Measurements from ENCODE around the gene CENPV.

The CENPV gene

DNA sequence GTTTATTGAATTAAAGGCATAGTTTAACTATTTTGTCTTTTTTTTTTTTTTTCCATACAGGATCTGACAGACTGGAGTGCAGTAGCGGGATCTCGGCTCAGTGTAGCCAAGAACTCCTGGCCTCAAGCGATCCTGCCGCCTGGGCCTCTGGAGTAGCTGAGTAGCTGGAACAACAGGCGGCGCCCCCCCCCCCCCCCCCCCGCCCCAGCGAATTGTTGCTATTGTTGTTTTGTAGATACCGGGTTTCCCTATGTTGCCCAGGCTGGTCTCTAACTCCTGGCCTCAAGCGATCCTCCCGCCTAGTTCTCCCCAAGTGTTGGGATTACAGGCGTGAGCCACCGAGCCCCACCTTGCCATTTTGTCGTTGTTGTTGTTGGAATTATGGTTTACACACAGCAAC is 1.3 kb upstream of the CENPV start:
- Histone ChIP-seq H3K36me3 (ENCODE audit: control insufficient read depth, insufficient read depth, low read length) (peaks cover 3% of the 10 kb centered on the region), H3K9ac (ENCODE audit: low read length) (no peak overlapping the region), H3K4me1 (ENCODE audit: control insufficient read depth, insufficient read depth, low read length) (peaks cover 12% of the 10 kb centered on the region), H3K27ac (ENCODE audit: low read depth, low read length) (no peak overlapping the region), H3K4me3 (ENCODE audit: low read depth, low read length) (no peak overlapping the region), H3K27me3 (ENCODE audit: control insufficient read depth, insufficient read depth, low read length) (no peaks in the 10 kb centered on the region), H3K9me3 (ENCODE audit: control insufficient read depth, insufficient read depth, low read depth, low read length) (no peaks in the 10 kb centered on the region)

DNA sequence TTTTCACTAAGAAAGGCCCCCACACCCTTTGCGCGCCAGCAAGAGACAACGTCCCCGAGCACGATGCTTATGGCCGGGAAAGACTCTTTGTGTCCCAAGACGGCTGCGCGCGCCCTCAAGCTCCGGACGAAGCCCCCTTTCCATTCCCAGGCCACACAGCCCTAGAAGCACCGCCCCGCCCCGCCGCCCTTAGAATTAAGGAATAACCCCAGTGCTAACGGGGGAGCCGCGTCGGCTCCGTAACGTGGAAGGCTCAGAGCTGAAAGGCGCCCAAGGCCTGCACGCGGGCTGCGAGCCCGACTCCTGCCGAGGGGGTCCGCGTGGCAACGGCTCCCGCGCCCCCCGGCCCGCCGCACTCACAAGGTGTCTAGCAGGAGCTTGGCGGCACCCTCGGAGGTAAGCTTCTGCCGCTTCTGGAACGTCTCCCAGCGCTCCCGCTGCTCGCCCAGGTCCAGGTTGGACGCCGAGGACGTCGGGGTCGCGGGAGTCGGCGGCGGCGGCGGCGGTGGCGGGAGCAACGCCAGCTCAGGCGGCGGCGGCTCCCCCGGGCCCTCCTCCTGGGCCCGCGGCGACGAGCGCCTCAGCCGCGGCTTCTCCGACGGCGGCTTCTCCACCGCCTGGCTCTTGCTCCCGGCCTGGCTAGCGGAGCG is 477 bp downstream of the CENPV start:
- H3K4me1 ChIP-seq (ENCODE audit: control insufficient read depth, insufficient read depth, low read length), result peaks cover 12% of the 10 kb centered on the region
- H3K9me3 ChIP-seq (ENCODE audit: control insufficient read depth, insufficient read depth, low read depth, low read length), result no peaks in the 10 kb centered on the region
- H3K27me3 ChIP-seq (ENCODE audit: control insufficient read depth, insufficient read depth, low read length), result no peaks in the 10 kb centered on the region
- peak overlapping the region; percentile 78 for H3K4me3 ChIP-seq (ENCODE audit: low read depth, low read length)
- H3K27ac ChIP-seq (ENCODE audit: low read depth, low read length), result peak overlapping the region; percentile 28; the same call in 1 of the 2 replicates
- peak overlapping the region; percentile 91 for H3K9ac ChIP-seq (ENCODE audit: low read length)
- peaks cover 21% of the 10 kb centered on the region for H3K36me3 ChIP-seq (ENCODE audit: control insufficient read depth, insufficient read depth, low read length)

DNA sequence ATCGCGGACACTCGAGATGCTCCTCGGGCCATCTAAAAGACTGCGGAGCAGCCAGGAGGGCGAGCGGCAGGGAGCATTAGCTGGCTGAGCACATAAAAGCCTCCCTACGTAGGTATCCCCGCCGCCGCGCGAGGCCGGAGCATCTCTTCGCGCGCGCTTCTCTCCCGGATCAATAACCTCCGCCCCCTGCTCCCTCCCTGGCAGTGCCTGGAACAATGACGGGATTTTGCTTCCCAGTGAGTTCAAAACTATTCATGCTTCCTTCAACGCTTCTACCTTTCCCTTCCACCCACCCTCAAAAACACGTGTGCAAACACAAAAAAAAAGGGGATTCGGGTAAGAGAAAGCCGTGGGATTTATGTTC is 984 bp downstream of the CENPV start:
- Histone ChIP-seq H3K27ac (ENCODE audit: low read depth, low read length) (peak overlapping the region; percentile 28; the same call in 1 of the 2 replicates), H3K27me3 (ENCODE audit: control insufficient read depth, insufficient read depth, low read length) (no peaks in the 10 kb centered on the region), H3K9me3 (ENCODE audit: control insufficient read depth, insufficient read depth, low read depth, low read length) (no peaks in the 10 kb centered on the region), H3K4me3 (ENCODE audit: low read depth, low read length) (peak overlapping the region; percentile 78), H3K4me1 (ENCODE audit: control insufficient read depth, insufficient read depth, low read length) (peaks cover 12% of the 10 kb centered on the region), H3K9ac (ENCODE audit: low read length) (peak overlapping the region; percentile 91), H3K36me3 (ENCODE audit: control insufficient read depth, insufficient read depth, low read length) (peaks cover 26% of the 10 kb centered on the region)

DNA sequence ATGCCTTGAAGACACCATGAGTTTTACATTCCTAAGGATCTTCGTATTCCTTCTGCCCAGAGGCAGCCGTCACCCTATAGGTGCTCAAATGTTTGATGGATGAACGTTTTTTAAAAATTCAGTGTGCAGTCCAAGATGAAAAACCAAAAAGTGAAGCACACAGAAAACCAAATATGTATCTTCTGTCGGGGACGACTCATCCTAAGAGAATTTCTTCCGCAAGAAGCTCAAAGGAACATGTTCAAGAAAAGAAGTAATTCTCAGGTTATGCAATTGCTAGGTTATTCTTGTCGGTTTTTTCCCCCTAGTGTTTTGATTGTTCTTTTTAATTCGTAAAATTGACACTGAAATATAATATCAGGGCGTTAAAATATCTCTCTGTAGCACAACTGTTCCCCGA is 1.4 kb downstream of the CENPV start:
- Histone ChIP-seq H3K9ac (ENCODE audit: low read length) (peak overlapping the region; percentile 91), H3K9me3 (ENCODE audit: control insufficient read depth, insufficient read depth, low read depth, low read length) (no peaks in the 10 kb centered on the region), H3K4me3 (ENCODE audit: low read depth, low read length) (peak overlapping the region; percentile 78), H3K4me1 (ENCODE audit: control insufficient read depth, insufficient read depth, low read length) (peaks cover 12% of the 10 kb centered on the region), H3K27ac (ENCODE audit: low read depth, low read length) (no peak overlapping the region), H3K27me3 (ENCODE audit: control insufficient read depth, insufficient read depth, low read length) (no peaks in the 10 kb centered on the region), H3K36me3 (ENCODE audit: control insufficient read depth, insufficient read depth, low read length) (peaks cover 30% of the 10 kb centered on the region)

DNA sequence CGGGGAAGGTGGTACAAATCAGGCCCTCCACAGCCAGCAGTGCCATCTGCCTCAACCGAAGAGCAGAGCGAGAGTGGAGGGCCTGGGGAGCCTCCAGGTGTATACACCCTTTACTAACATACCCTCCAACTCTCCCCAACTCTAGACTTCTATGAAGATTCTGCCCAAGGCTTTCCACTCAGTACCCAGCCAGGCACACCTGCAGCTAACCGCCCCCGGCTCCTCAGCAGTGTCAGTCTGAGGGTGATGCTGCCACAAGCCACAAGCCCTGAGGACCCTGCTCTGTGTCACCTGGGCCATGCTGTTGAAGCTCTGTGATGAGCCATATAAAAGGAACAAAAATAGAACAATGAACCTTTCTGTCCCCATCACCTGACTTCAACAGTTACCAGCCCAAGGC is 3.8 kb downstream of the CENPV start:
- Histone ChIP-seq H3K27ac (ENCODE audit: low read depth, low read length) (no peak overlapping the region), H3K9ac (ENCODE audit: low read length) (no peak overlapping the region), H3K9me3 (ENCODE audit: control insufficient read depth, insufficient read depth, low read depth, low read length) (no peaks in the 10 kb centered on the region), H3K4me3 (ENCODE audit: low read depth, low read length) (no peak overlapping the region), H3K27me3 (ENCODE audit: control insufficient read depth, insufficient read depth, low read length) (no peaks in the 10 kb centered on the region), H3K36me3 (ENCODE audit: control insufficient read depth, insufficient read depth, low read length) (peaks cover 43% of the 10 kb centered on the region), H3K4me1 (ENCODE audit: control insufficient read depth, insufficient read depth, low read length) (peaks cover 8% of the 10 kb centered on the region)

DNA sequence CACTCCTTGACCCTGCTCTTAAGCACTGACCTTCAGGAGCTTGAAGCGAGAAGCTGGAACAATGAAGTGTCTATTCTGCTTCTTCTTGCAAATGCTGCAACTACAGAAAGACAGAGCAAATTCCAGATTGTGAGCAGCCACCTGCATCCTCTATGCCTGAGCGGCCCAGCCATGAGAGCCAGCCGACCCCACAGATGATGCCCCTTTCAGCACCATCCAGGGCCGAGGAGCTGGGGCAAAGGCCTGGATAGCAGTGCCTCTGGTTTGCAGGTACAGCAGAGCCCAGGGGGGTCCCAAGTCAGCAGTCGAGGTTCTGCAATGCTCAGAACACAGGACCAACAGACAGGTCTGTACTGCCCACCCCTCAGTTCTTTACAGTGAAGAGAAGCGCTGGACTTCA is 4.7 kb downstream of the CENPV start:
- Histone ChIP-seq H3K9me3 (ENCODE audit: control insufficient read depth, insufficient read depth, low read depth, low read length) (no peaks in the 10 kb centered on the region), H3K4me1 (ENCODE audit: control insufficient read depth, insufficient read depth, low read length) (peaks cover 8% of the 10 kb centered on the region), H3K27ac (ENCODE audit: low read depth, low read length) (no peak overlapping the region), H3K27me3 (ENCODE audit: control insufficient read depth, insufficient read depth, low read length) (no peaks in the 10 kb centered on the region), H3K36me3 (ENCODE audit: control insufficient read depth, insufficient read depth, low read length) (peaks cover 51% of the 10 kb centered on the region), H3K9ac (ENCODE audit: low read length) (no peak overlapping the region), H3K4me3 (ENCODE audit: low read depth, low read length) (no peak overlapping the region)

DNA sequence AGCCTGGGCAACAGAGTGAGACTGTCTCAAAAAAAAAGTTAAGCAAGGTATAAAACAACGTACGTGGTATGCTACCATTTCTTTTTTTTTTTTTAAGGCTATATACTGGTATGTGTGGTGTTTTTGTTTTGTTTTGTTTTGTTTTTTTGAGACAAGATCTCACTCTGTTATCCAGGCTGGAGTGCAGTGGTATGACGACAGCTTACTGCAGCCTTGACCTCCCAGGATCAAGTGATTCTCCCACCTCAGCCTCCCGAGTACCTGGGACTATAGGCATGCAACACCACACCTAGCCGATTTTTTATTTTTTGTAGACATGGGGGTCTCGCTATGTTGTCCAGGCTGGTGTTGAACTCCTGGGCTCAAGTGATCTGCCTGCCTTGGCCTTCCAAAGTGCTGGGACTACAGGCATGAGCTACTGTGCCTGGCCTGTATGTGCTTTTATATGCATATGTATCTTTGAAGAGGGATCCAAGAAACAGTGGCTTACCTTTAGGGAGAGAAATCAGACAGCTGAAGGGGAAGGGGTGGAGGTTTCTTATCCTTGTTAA is 6.5 kb downstream of the CENPV start:
- Histone ChIP-seq H3K36me3 (ENCODE audit: control insufficient read depth, insufficient read depth, low read length) (peaks cover 66% of the 10 kb centered on the region), H3K4me1 (ENCODE audit: control insufficient read depth, insufficient read depth, low read length) (peaks cover 7% of the 10 kb centered on the region), H3K27ac (ENCODE audit: low read depth, low read length) (no peak overlapping the region), H3K27me3 (ENCODE audit: control insufficient read depth, insufficient read depth, low read length) (no peaks in the 10 kb centered on the region), H3K9me3 (ENCODE audit: control insufficient read depth, insufficient read depth, low read depth, low read length) (no peaks in the 10 kb centered on the region), H3K9ac (ENCODE audit: low read length) (no peak overlapping the region), H3K4me3 (ENCODE audit: low read depth, low read length) (no peak overlapping the region)

DNA sequence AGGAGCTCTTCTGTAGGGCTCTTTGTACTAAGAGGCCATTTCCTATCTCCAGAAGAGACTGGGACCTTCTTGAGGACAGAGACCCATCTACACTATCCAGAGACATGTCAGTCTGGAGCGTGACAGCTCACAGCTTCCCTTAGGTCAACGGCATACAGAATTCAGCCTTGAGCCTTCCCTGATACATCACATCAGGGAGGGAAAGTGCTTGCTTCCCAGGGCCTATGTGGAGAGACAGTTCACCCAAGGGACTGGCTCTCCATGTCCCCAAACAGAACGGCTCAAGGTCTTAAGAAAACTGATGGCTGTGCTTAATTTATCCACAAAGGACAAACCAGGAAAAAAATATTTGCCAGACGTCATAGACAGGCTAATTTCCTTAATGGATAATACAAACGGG is 7.7 kb downstream of the CENPV start:
- Histone ChIP-seq H3K27me3 (ENCODE audit: control insufficient read depth, insufficient read depth, low read length) (no peaks in the 10 kb centered on the region), H3K9ac (ENCODE audit: low read length) (no peak overlapping the region), H3K4me1 (ENCODE audit: control insufficient read depth, insufficient read depth, low read length) (no peaks in the 10 kb centered on the region), H3K36me3 (ENCODE audit: control insufficient read depth, insufficient read depth, low read length) (peaks cover 66% of the 10 kb centered on the region), H3K4me3 (ENCODE audit: low read depth, low read length) (no peak overlapping the region), H3K9me3 (ENCODE audit: control insufficient read depth, insufficient read depth, low read depth, low read length) (no peaks in the 10 kb centered on the region), H3K27ac (ENCODE audit: low read depth, low read length) (no peak overlapping the region)

DNA sequence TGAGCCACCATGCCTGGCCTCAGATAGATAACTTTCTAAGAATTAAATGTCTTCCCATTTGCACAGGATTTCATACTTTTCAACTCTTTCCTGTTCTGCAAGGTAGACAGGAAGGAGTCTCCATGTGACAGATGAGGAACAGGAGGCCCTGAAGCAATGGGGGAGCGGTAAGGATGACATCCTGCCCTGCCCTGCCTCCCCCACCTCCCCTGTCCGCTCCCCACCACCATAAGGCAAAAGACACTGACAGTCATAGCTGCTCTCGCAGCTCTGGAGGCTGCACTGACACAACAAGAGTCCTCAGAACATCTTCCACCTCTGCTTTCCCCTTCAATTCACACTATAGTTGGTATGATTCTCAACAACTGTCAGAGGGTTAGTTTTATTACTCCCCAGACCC is 9.7 kb downstream of the CENPV start:
- H3K9ac ChIP-seq (ENCODE audit: low read length), result no peak overlapping the region
- H3K27me3 ChIP-seq (ENCODE audit: control insufficient read depth, insufficient read depth, low read length), result no peaks in the 10 kb centered on the region
- H3K9me3 ChIP-seq (ENCODE audit: control insufficient read depth, insufficient read depth, low read depth, low read length), result no peaks in the 10 kb centered on the region
- H3K4me3 ChIP-seq (ENCODE audit: low read depth, low read length), result no peak overlapping the region
- no peak overlapping the region for H3K27ac ChIP-seq (ENCODE audit: low read depth, low read length)
- no peaks in the 10 kb centered on the region for H3K4me1 ChIP-seq (ENCODE audit: control insufficient read depth, insufficient read depth, low read length)
- H3K36me3 ChIP-seq (ENCODE audit: control insufficient read depth, insufficient read depth, low read length), result peaks cover 53% of the 10 kb centered on the region

DNA sequence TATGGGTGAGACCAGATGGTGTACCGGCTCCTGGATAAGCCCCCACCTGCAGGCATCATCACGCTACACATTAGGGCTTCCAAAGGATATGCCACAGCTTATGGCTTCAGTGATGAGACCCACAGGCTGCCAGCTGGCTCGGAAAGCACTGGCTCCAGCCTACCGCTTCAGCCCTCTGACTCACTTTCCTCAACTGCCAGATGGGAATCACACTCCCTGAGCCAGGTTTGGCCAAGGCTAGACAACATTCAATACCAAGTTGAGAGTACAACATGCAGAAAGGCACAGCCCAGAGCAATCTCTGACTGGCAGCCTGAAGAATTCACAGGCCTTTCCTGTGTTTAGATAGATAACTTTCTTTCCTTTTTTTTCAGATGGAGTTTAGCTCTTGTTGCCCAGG is 10.3 kb downstream of the CENPV start:
- Histone ChIP-seq H3K27me3 (ENCODE audit: control insufficient read depth, insufficient read depth, low read length) (no peaks in the 10 kb centered on the region), H3K9me3 (ENCODE audit: control insufficient read depth, insufficient read depth, low read depth, low read length) (no peaks in the 10 kb centered on the region), H3K36me3 (ENCODE audit: control insufficient read depth, insufficient read depth, low read length) (peaks cover 47% of the 10 kb centered on the region), H3K27ac (ENCODE audit: low read depth, low read length) (no peak overlapping the region), H3K4me3 (ENCODE audit: low read depth, low read length) (no peak overlapping the region), H3K9ac (ENCODE audit: low read length) (no peak overlapping the region), H3K4me1 (ENCODE audit: control insufficient read depth, insufficient read depth, low read length) (no peaks in the 10 kb centered on the region)

DNA sequence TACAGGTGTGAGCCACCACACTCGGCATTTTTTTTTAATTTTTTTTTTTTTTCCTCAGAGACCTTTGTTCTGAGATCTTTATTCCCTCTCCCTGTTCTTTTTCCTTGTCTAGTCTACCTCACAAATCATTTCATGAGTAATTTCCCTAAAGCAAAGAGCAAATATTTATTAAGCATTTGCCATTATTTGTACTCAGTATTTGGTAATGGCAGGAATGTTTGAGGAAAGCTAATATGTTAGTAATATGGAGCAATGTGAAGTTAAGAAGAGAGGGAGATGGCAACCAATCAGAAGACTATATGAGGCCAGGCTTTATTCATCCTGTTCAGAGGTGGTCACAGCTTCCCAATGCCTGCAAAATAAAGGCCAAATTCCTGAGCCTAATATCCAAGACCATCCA is 13.3 kb downstream of the CENPV start:
- Histone ChIP-seq H3K4me1 (ENCODE audit: control insufficient read depth, insufficient read depth, low read length) (no peaks in the 10 kb centered on the region), H3K4me3 (ENCODE audit: low read depth, low read length) (no peak overlapping the region), H3K27ac (ENCODE audit: low read depth, low read length) (no peak overlapping the region), H3K9me3 (ENCODE audit: control insufficient read depth, insufficient read depth, low read depth, low read length) (no peaks in the 10 kb centered on the region), H3K9ac (ENCODE audit: low read length) (no peak overlapping the region), H3K36me3 (ENCODE audit: control insufficient read depth, insufficient read depth, low read length) (peaks cover 24% of the 10 kb centered on the region), H3K27me3 (ENCODE audit: control insufficient read depth, insufficient read depth, low read length) (no peaks in the 10 kb centered on the region)
